Right lobe of liver (tissue), 6 donors: Measurements from ENCODE around the gene YKT6. TPM values are rescaled to one million over a fixed set of nuclear protein-coding genes. Genes with fewer than 3 reads are reported as not detected.
A peak's percentile ranks its signal among the peaks of the same experiment; 100 is the strongest.
"Not testable (repeated sequence)": the region's sequence is repeated elsewhere in the genome, so short reads cannot be mapped to it uniquely, and the experiment has no call there.

Source experiments
- ATAC-seq, 4 donors: fragments of 200-7000 bp; cut with Tn5 transposase; one replicate each; pipeline ENCODE4 v1.9.1; 2020; ENCODE audit warnings: mild to moderate bottlenecking in 4 of 4, moderate library complexity in 4 of 4
- DNase-seq, 3 donors: peaks; one replicate each; pipeline ENCODE4 v3.0.0-alpha.2; 2020
- H3K27ac ChIP-seq, 3 donors: fragments of 200-600 bp; one replicate each; pipeline ENCODE4 v1.8.0; 2022
- H3K27me3 ChIP-seq, 2 donors: fragments of 200-600 bp; one replicate each; pipeline ENCODE4 v1.8.0; 2022
- H3K36me3 ChIP-seq, 4 donors: fragments of 200-600 bp; sonication (generic) in 1 of 4; one replicate each; pipeline versions ENCODE4 v1.5.1 to v1.8.0; 2017 to 2022; ENCODE audit warnings: control low read depth in 1 of 4
- H3K4me1 ChIP-seq, 4 donors: fragments of 200-600 bp; sonication (generic) in 1 of 4; one replicate each; pipeline versions ENCODE4 v1.5.1 to v1.8.0; 2017 to 2022; ENCODE audit warnings: control low read depth in 1 of 4
- H3K4me3 ChIP-seq, 3 donors: fragments of 200-600 bp; one replicate each; pipeline ENCODE4 v1.8.0; 2022
- H3K9me3 ChIP-seq, 4 donors: fragments of 200-600 bp; sonication (generic) in 1 of 4; one replicate each; pipeline versions ENCODE4 v1.5.1 to v1.8.0; 2017 to 2022; ENCODE audit warnings: control low read depth in 1 of 4
- POLR2A ChIP-seq: fragments of 450-650 bp; IDR thresholded peaks from one replicate; pipeline ENCODE4 v1.6.1; 2017; ENCODE audit warnings: antibody characterized with exemption, mild to moderate bottlenecking
- WGBS: methylation state at CpG from one replicate; pipeline ENCODE4 v1.1.6; 2018; ENCODE audit warnings: low coverage, low lambda C conversion rate; ENCODE audit not compliant: insufficient coverage; ENCODE audit errors: missing lambda C conversion rate; 5-methylcytosine and 5-hydroxymethylcytosine counted together
- intact Hi-C, 2 donors: fragments of 100-400 bp; cut with DNase I; formaldehyde crosslinking; loops; one replicate each; pipeline versions ENCODE4 v1.11.2 to v1.14.1; 2022
- total RNA-seq, 6 experiments: library from RNA; depleted of rRNA in 2 of 6; stranded (reverse); fragments of >200 nt in 2 of 6; fragmentation: NEBNext Ultra II Directional in 3 of 6; extraction: Animal tissue kit (Norgen Biotek cat#: 25700) in 3 of 6; gene quantifications; one replicate each; pipeline versions ENCODE4 v1.1.0 to v1.2.4, GENCODE V29; 2016 to 2023
- TF ChIP-seq, protein P1 (sequence below), 4 donors: fragments of 200-600 bp in 3 of 4; fragments of 450-650 bp in 1 of 4; IDR thresholded peaks; one replicate each; pipeline versions ENCODE4 v1.5.1 to v1.8.0; 2016 to 2022; ENCODE audit warnings: antibody characterized with exemption in 4 of 4, mild to moderate bottlenecking in 2 of 4
- donor health status: DM: no; HTN: yes; CAD: no.
- donor health status: DM: no; HTN: no; CAD: no.
- donor health status: DM: no; HTN: no; CAD: no.
- donor health status: DM: no; HTN: yes; CAD: no.
- donor health status: DM: no; HTN: yes; CAD: no.

YKT6 gene
- total RNA-seq, 6 experiments from 2014 or later = 15.0 to 23.8 (median 19.2) TPM

DNA sequence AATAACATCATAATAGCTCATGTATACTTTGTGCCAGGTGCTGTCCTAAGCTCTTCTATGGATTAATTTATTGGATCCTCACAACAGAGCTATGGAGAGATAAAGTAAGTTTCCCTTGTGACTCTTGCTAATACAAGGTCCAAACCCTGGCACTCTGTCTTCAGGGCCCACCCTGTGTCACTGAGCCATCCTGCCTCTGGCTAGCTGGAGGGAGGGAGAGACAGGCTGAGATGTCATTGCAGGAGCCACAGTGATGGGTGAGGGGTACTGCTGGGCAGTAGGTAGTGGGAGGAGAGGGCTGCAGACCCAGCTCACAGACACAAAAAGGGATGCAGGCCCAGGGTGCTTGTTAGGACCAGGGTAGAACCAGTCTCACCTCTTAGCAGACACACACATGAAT lies 28.4 kb upstream of the YKT6 start:
- TF ChIP-seq, protein P1, sequence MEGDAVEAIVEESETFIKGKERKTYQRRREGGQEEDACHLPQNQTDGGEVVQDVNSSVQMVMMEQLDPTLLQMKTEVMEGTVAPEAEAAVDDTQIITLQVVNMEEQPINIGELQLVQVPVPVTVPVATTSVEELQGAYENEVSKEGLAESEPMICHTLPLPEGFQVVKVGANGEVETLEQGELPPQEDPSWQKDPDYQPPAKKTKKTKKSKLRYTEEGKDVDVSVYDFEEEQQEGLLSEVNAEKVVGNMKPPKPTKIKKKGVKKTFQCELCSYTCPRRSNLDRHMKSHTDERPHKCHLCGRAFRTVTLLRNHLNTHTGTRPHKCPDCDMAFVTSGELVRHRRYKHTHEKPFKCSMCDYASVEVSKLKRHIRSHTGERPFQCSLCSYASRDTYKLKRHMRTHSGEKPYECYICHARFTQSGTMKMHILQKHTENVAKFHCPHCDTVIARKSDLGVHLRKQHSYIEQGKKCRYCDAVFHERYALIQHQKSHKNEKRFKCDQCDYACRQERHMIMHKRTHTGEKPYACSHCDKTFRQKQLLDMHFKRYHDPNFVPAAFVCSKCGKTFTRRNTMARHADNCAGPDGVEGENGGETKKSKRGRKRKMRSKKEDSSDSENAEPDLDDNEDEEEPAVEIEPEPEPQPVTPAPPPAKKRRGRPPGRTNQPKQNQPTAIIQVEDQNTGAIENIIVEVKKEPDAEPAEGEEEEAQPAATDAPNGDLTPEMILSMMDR (IDR thresholded peaks at IDR 0.05) = no peak
- TF ChIP-seq POLR2A = no peak
- DNase-seq = peak in 1 of 3 donors; percentile 16
- Histone ChIP-seq H3K36me3 (no peaks in the 10 kb centered on the region), H3K4me3 (no peak overlapping the region), H3K27me3 (no peaks in the 10 kb centered on the region), H3K4me1 (no peaks in the 10 kb centered on the region), H3K9me3 (no peaks in the 10 kb centered on the region), H3K27ac (no peak overlapping the region)
- intact Hi-C loops = no loop called here
- ATAC-seq = no peak

DNA sequence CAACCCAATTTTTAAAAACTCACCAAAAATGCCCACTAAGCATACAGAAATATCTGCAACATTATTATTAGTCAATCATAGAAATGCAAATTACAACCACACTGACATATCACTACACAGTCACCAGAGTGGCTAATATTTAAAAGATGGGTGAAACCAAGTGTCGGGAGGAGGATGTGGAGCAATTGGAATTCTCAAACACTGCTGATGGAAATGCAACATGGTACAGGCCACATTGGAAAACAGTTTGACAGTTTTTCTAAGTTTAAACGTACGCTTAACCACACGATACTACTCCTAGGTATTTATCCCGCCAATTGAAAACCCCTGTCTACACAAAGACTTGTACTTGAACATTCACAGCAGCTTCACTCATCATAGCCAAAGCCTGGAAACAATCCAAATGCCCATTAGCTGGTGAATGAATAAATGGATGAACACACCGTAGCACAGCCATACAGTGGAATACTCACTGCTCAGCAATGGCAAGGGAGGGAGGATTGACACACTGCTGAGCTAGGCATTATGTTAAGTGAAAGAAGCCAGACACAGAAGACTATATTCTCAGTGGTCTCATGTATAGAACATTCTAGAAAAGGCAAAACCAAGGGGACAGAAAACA lies 27.9 kb upstream of the YKT6 start:
- 84% methylated on average over 6 of the region's 6 CpGs for WGBS
- H3K4me3 ChIP-seq = no peak overlapping the region
- no peaks in the 10 kb centered on the region for H3K36me3 ChIP-seq
- no peak overlapping the region for H3K27ac ChIP-seq
- no peaks in the 10 kb centered on the region for H3K9me3 ChIP-seq
- ATAC-seq (no peak), DNase-seq (no peak)
- TF ChIP-seq POLR2A = no peak
- TF ChIP-seq, protein P1 (IDR thresholded peaks at IDR 0.05) = no peak
- no peaks in the 10 kb centered on the region for H3K27me3 ChIP-seq
- no peaks in the 10 kb centered on the region for H3K4me1 ChIP-seq
- intact Hi-C loops = no loop called here

DNA sequence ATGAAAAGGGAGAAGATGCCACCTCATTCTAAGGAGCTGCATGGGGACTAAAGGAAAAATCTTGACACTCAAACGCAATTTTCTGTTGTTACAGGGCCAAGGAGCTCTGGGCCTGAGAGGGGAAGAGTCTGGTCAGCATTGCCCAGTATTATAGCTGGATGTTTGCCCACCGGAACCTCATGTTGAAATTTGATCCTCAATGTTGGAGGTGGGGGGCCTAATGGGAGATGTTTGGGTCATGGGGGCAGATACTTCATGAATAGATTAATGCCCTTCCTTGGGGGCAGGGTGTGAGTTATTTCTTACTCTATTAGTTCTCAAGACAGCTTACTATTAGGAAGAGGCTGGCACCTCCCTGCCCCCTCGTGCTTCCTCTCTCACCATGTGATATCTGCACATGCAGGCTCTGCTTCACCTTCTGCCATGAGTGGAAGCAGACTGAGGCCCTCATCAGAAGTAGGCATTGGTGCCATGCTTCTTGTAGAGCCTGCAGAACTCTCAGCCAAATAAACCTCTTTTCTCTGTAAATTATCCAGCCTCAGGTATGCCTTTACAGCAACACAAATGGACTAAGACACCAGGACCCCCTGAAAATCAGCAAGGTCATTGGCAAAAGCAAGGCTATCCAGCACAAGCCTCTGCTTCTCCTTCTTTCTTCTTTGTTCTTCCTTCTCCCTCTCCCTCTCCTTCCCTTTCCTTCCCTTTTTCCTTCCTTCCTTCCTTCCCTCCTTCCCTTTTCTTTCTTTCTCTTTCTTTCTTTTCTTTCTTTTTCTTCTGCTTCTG lies 26.7 kb upstream of the YKT6 start:
- ATAC-seq = no peak

DNA sequence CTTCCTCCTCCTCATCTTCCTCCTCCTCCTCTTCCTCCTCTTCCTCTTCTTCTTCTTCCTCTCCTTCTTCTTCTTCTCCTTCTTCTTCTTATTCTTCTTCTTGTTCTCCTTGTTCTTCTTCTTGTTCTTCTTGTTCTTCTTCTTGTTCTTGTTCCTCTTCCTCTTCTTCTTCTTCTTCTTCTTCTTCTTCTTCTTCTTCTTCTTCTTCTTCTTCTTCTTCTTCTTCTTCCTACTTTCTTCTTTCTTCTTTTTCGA lies 26.2 kb upstream of the YKT6 start:
- H3K27me3 ChIP-seq, H3K36me3 ChIP-seq, intact Hi-C loops, H3K4me1 ChIP-seq, H3K4me3 ChIP-seq, H3K9me3 ChIP-seq, H3K27ac ChIP-seq, ATAC-seq, DNase-seq: not testable (repeated sequence)
- 33% methylated on average over 1 of the region's 1 CpG for WGBS

More for the DNA sequence above, 26.7 kb upstream of the YKT6 start:
- intact Hi-C loops = no loop called here
- no peak overlapping the region for H3K27ac ChIP-seq
- peak in 1 of 3 donors; percentile 25 for DNase-seq
- no peaks in the 10 kb centered on the region for H3K27me3 ChIP-seq
- H3K36me3 ChIP-seq = no peaks in the 10 kb centered on the region
- WGBS = 62% methylated on average over 3 of the region's 3 CpGs
- H3K4me1 ChIP-seq = no peaks in the 10 kb centered on the region
- no peak overlapping the region for H3K4me3 ChIP-seq
- no peak for TF ChIP-seq POLR2A
- TF ChIP-seq, protein P1 (IDR thresholded peaks at IDR 0.05) = no peak
- no peaks in the 10 kb centered on the region for H3K9me3 ChIP-seq

DNA sequence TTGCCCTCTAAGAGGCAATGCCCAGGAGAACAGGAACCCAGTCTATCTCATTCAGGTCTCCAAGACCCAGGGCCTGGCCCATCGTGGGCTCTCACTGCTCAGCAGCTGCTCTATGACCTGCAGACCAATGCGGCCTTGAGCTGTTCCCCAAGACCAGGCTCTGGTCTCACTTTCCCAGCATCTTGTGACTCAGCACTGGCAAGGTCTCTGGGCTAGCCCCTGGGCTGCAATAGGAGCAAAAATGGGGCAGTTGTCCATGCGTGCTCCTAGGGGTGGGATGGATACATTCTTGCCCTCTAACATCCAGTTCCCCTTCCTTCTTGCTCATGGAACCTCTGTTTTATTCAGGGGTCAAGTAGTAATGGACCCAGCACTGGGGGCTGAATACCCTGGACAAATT lies 25.0 kb upstream of the YKT6 start:
- Histone ChIP-seq H3K9me3 (no peaks in the 10 kb centered on the region), H3K4me1 (no peaks in the 10 kb centered on the region), H3K27ac (no peak overlapping the region), H3K36me3 (no peaks in the 10 kb centered on the region), H3K4me3 (no peak overlapping the region), H3K27me3 (no peaks in the 10 kb centered on the region)
- intact Hi-C loops = no loop called here
- TF ChIP-seq, protein P1 (IDR thresholded peaks at IDR 0.05) = no peak
- TF ChIP-seq POLR2A = no peak
- WGBS = 100% methylated on average over 1 of the region's 3 CpGs
- ATAC-seq = no peak
- peak in 1 of 3 donors; percentile 26 for DNase-seq
